GM19099 (cell line): ENCODE measurements around the gene MIXL1.

Source experiments
- POLR2A ChIP-seq: IDR thresholded peaks from 3 replicates; pipeline ENCODE4 v1.6.1; 2011; ENCODE audit warnings: low read depth; ENCODE audit not compliant: insufficient read length; ENCODE audit errors: extremely low read depth

MIXL1 gene

DNA sequence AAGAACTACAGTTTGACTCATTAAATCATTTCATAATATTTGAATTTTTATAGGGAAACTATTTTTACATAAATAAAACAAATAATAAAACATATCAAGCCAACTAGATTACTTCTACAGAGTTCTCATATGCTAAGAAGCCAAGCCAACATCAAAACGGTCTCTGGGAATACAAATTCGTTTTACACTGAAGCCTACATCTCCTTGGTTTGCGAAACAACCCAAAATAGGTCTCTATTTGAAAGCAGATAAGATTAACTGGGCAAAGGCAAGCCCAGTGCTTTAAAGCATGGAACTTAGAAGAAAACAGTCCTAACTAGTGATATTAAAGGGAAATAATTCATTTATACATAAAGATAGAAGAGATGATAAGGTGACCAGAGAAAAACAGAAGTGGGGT lies 25.3 kb downstream of the MIXL1 start:
- TF ChIP-seq POLR2A: no peak

DNA sequence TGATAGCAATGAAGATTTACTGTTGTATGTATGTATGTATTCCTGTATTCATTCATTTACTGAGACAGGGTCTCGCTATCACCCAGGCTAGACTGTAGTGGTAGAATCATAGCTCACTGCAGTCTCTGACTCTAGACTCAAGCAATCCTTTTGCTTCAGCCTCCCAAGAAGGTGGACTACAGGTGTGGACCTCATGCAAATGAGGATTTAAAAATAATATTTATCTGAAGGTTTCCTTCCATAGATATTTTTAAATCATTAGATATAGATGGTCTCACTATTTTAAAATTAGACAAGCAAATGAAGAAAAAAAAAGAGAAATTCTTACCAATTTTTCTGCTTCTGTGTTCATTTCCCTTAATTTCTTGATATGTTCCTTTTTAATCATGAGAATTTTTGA lies 27.0 kb downstream of the MIXL1 start:
- TF ChIP-seq POLR2A: no peak

DNA sequence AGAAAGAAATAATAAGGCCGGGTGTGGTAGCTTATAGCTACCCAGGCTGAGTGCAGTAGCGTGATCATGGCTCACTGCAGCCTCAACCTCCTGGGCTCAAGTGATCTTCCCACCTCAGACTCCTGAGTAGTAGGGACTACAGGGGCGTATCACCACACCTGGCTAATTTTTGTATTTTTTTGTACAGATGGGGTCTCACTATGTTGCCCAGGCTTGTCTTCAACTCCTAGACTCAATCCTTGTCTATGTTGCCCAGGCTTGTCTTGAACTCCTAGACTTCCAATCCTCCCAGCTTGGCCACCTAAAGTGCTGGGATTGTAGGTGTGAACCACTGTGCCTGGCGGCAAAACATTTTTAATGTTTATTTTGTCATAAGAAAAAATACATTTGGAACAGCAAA lies 30.5 kb downstream of the MIXL1 start:
- no peak for TF ChIP-seq POLR2A

DNA sequence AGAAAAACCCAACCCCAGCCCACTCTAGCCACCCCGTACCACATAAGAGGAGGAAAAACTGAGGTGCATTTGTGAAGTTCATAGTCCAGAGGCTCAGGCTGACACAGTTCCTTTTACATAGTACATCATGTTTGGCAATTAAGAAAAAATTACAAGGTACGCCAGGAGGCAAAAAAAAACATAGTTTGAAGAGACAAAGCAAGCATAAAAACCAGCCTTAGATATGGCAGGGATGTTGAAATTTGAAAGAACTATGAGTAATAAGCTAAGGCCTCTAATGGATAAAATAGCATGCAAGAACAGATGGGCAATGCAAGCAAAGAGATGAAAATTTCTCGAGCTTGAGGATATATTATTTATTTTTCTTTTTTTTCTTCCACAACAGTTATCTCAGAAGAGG lies 31.9 kb downstream of the MIXL1 start:
- no peak for TF ChIP-seq POLR2A

DNA sequence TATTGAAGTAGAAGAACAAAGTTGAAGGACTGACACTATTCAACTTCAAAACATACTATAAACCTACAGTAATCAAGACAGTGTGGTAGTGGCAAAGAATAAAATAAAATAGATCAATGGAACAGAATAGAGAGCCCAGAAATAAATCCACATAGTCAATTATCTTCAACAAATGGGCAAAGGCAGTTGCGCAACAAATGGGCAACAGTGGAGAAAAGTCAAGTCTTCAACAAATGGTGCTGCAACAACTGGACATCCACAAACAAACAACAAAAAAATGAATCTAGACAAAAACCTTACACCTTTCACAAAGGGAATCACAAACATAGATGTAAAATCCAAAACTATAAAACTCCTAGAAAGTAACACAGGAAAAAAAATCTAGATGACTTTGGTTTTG lies 38.4 kb downstream of the MIXL1 start:
- TF ChIP-seq POLR2A: no peak

DNA sequence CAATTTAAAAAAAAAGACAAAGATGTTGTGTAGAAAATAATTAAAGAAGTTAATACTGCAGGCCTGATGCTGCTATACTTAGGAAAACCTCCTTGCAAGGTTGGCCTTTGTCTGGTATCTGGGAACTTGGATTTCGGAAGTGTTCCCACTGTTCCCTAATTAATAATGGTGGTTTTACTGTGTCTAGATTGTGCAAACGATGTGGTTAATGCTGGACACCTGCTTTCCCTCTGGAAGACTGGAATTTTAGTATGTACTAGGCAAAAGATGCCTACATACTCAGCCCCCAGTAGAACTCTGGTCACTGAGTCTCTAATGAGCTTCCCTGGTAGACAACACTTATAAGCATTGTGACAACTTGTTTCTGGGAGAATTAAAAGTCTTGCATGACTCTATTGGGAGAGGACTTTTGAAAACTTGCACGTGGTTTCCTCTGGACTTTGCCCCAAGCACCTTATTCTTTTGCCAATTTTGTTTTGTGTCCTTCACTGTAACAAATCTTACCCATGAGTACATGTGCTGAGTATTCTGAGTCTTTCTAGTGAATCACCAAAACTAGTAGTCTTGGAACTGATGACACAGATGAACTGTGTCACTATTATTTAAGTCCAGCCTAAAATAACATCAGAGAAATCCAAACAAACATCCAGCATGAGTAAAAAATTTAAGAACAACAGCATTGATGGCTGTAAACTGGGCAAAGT lies 45.1 kb downstream of the MIXL1 start:
- no peak for TF ChIP-seq POLR2A

DNA sequence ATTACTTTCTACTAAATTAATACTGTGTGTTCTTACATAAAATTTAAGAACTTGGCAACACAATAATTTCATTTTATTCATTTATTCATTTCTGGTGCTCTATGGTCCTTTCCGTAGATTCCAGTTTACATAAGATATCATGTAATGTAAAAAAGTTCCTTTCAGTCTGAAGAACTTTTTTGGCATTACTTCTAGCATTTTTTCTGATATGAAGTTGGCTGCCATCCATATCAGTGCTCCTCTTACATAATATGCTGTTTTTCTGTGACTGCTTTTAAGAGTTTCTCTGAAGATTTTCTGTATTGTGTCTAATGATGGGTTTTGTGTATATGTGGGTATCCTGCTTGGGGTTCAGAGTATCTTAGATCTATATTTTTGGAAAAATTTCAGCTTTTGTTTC lies 50.7 kb downstream of the MIXL1 start:
- no peak for TF ChIP-seq POLR2A

DNA sequence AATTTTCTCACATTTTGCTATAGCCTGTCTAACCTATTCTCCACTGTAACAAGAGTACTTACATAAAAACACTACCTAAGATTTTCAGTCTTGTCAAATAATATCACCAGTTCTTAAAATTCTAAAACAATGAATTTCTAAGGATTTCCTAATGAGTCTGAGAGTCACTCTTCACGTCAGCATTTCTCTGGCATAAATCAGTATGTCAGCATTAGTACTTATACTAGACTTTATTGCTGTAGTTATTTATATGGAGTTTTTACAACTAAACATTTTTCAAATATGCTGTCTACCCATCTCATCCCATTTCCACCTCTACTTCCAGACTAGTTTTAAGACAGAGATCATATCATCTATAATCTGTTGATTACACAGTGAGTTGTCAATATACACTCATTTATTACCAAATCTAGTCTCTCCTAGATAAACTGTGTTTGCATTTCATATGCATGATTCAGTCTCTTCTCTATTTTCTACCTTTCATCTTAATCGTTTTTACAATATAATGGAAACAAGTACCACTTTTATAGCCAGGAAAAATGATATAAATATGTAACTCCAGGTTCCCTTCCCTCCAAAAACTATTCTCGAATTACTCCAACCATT lies 52.7 kb downstream of the MIXL1 start:
- no peak for TF ChIP-seq POLR2A
